ENCODE data around the gene CCDC154.

Gene CCDC154

GRCh38 chr16:1446296-1447080, 2.1 kb upstream of the CCDC154 start:
- Histone ChIP-seq H3K4me3 (no peak overlapping the region), H3K27ac (no peak overlapping the region), H3K4me1 (no peaks in the 10 kb centered on the region), H3K36me3 (peaks cover 36 to 66% (median 62%) of the 10 kb centered on the region in 3 donors), H3K27me3 (no peaks in the 10 kb centered on the region), H3K9me3 (no peaks in the 10 kb centered on the region)
- no peak for TF ChIP-seq CTCF (IDR thresholded peaks at IDR 0.05)
- DNase-seq: no peak
- intact Hi-C loops (cut with DNase I; ENCODE audit: low total_unique reads): no loop called here

GRCh38 chr16:1445518-1446203, 1.3 kb upstream of the CCDC154 start:
- peaks cover 35 to 58% (median 53%) of the 10 kb centered on the region in 3 donors for H3K36me3 ChIP-seq

GRCh38 chr16:1444730-1445517, 568 bp upstream of the CCDC154 start:
- H3K4me3 ChIP-seq: no peak overlapping the region
- no peak for TF ChIP-seq CTCF (IDR thresholded peaks at IDR 0.05)
- no peak for DNase-seq
- H3K4me1 ChIP-seq: no peaks in the 10 kb centered on the region
- H3K36me3 ChIP-seq: peaks cover 33 to 50% (median 46%) of the 10 kb centered on the region in 3 donors
- H3K27ac ChIP-seq: no peak overlapping the region
- H3K27me3 ChIP-seq: no peaks in the 10 kb centered on the region
- intact Hi-C loops (cut with DNase I; ENCODE audit: low total_unique reads): no loop called here
- no peaks in the 10 kb centered on the region for H3K9me3 ChIP-seq

More at GRCh38 chr16:1445518-1446203, 1.3 kb upstream of the CCDC154 start:
- Histone ChIP-seq H3K4me3 (no peak overlapping the region), H3K27ac (no peak overlapping the region), H3K27me3 (no peaks in the 10 kb centered on the region), H3K4me1 (no peaks in the 10 kb centered on the region), H3K9me3 (no peaks in the 10 kb centered on the region)
- TF ChIP-seq CTCF (IDR thresholded peaks at IDR 0.05): no peak
- DNase-seq: no peak
- intact Hi-C loops (cut with DNase I; ENCODE audit: low total_unique reads): no loop called here

- no peak for DNase-seq
- no peak for TF ChIP-seq CTCF (IDR thresholded peaks at IDR 0.05)
- intact Hi-C loops (cut with DNase I; ENCODE audit: low total_unique reads): no loop called here
- H3K27me3 ChIP-seq: no peaks in the 10 kb centered on the region
- H3K27ac ChIP-seq: no peak overlapping the region
- no peak overlapping the region for H3K4me3 ChIP-seq
- H3K9me3 ChIP-seq: no peaks in the 10 kb centered on the region
- H3K36me3 ChIP-seq: peaks cover 21 to 38% (median 32%) of the 10 kb centered on the region in 3 donors
- H3K4me1 ChIP-seq: no peaks in the 10 kb centered on the region
Measured at GRCh38 chr16:1443403-1443973, 868 bp downstream of the CCDC154 start.

- H3K4me1 ChIP-seq: no peaks in the 10 kb centered on the region
- no peak for DNase-seq
- H3K27me3 ChIP-seq: no peaks in the 10 kb centered on the region
- H3K4me3 ChIP-seq: no peak overlapping the region
- TF ChIP-seq CTCF (IDR thresholded peaks at IDR 0.05): no peak
- peaks cover 19 to 38% (median 24%) of the 10 kb centered on the region in 3 donors for H3K36me3 ChIP-seq
- H3K9me3 ChIP-seq: no peaks in the 10 kb centered on the region
- intact Hi-C loops (cut with DNase I; ENCODE audit: low total_unique reads): no loop called here
- H3K27ac ChIP-seq: no peak overlapping the region
Measured at GRCh38 chr16:1442697-1443096, 1.7 kb downstream of the CCDC154 start.
